Stimulated activated CD4-positive, alpha-beta T cell treated with anti-CD3 and anti-CD28 coated beads, TNF-alpha, amount 100 ng/mL, for 24 hours (primary cell): ENCODE data around the gene LMTK3.

Source experiments
- DNase-seq, 3 experiments: peaks; one replicate each; pipeline ENCODE4 v3.0.0-alpha.2; 2020; ENCODE audit warnings: low read depth in 3 of 3

The LMTK3 gene

GRCh38 chr19:48471836-48472235 is 39.8 kb downstream of the LMTK3 start:
- DNase-seq = no peak

GRCh38 chr19:48470856-48471255 is 40.8 kb downstream of the LMTK3 start:
- no peak for DNase-seq

DNA sequence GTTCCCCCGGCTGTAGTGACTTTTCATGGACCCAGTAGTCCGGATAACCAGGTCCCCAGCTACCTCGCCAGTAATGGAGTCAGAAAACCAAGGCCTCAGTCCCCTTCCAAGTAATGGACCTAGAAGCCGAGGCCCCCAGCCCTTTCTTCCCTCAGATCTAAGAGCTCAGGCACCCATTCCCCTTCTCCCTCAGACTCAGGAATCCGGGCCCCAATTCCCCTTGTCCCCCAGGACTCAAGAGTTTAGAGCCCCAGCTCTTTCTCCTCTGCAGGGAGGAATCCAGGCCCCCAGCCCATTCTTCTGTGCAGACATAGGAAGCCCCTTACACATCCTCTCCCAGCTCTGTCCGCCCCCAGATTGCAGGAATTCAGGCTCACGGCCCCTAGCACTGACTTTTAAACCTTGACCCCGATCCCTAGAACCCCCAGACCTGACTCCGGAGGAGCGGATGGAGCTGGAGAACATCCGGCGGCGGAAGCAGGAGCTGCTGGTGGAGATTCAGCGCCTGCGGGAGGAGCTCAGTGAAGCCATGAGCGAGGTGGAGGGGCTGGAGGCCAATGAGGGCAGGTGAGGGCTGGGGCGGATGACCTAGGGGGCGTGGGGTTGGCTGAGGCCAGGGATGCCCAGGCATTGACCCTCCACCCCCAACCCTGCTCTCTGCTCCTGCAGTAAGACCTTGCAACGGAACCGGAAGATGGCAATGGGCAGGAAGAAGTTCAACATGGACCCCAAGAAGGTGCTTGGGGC is 41.5 kb downstream of the LMTK3 start:
- no peak for DNase-seq

GRCh38 chr19:48469289-48469881 is 42.2 kb downstream of the LMTK3 start, which contains the start of gene CYTH2:
CYTH2 (plus strand) TSS chr19:48469369; CDS start chr19:48469508, 139 bp downstream.
- peak in 1 of 3 experiments; percentile 77 for DNase-seq

- peak; percentile 98 to 99 (median 99) for DNase-seq
Observed at GRCh38 chr19:48468772-48469288, 42.8 kb downstream of the LMTK3 start.

GRCh38 chr19:48466561-48467325 is 44.9 kb downstream of the LMTK3 start:
- DNase-seq = no peak

- DNase-seq = no peak
Observed at GRCh38 chr19:48465215-48465614, 46.4 kb downstream of the LMTK3 start.

- DNase-seq = peak in 1 of 3 experiments; percentile 18
Observed at GRCh38 chr19:48461982-48462655, 49.5 kb downstream of the LMTK3 start.

- no peak for DNase-seq
Observed at GRCh38 chr19:48461651-48461981, 50.0 kb downstream of the LMTK3 start.

DNA sequence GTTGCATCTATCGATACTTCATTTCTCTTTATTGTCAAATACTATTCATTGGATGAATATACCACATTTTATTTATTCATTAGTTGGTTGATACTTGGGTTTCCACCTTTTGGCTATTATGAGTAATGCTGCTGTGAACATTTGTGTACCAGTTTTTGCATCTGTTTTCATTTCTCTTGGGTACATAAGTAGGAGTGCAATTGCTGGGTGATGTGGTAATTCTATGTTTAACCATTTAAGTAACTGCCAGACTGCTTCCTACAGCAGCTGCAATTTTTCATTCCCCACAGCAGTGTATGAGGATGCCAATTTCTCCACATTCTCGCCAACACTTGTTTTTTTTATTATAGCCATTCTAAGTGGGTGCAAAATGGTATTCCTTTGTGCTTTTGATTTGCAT is 53.6 kb downstream of the LMTK3 start:
- DNase-seq = no peak

- DNase-seq = no peak
Observed at GRCh38 chr19:48456864-48457263, 54.8 kb downstream of the LMTK3 start.

DNA sequence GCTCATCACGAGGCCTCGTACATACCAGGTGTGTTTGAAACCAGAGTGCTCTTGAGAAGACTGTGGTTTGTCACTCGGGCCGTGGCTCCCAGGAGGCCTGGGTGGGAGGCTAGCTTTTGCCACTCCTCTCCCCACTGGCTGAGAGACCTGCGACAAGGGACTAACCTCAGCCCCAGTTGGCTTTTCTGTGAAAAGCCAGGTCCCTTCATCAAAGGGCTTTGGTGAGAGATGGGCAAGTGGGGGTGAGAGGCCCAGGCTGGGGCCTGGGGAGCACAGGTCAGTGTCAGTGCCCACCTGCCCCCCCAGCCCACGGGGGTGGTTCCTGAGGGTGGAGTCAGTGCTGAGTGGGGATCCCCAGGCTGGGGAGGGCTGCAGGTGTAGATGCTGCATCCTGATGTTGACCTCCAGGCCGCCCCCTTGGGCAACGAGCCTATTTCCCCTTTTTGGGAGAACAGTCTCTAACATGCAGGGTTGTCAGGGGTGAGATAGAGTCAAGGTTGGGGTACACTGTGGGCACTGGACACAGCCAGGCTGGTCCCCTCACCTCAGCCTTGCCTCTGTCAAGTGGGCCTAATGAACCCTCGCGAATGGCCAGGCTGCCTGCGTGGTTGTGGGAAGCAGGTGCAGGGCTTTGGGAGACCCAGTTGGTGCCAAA is 55.6 kb downstream of the LMTK3 start:
- DNase-seq = no peak

GRCh38 chr19:48455171-48455907 is 56.3 kb downstream of the LMTK3 start, which contains the start of gene KCNJ14:
KCNJ14 (plus strand) TSS chr19:48455574; CDS start chr19:48461725, 6,151 bp downstream.
- no peak for DNase-seq

DNA sequence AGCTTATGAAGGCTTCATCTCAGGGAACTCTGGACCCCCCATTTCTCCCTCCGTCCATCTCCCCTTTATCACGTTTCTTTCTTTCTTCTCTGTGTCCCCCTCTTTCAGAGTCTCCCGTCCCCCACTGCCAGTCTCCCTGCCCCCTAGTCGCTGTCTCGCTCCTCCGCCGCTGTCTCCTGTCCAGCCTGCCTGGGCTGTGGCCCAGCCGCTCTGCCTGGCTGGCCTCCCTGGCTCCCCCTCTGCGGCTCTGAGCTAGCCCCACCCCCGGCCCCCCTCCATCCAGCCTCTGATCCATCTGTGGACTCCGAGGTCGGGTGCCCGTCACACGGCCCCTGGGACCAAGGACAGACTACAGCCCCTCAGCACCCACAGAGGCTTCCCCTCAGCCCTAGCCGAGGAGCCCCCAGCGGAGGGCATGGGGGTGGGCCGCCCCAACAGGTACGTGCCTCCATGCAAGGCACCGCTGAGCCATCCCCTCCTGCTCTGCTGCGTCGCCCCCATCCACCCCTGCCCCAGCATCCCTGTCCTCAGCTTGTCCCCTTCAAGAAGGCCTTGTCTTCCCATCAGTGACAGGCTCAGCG is 57.4 kb downstream of the LMTK3 start:
- no peak for DNase-seq

DNA sequence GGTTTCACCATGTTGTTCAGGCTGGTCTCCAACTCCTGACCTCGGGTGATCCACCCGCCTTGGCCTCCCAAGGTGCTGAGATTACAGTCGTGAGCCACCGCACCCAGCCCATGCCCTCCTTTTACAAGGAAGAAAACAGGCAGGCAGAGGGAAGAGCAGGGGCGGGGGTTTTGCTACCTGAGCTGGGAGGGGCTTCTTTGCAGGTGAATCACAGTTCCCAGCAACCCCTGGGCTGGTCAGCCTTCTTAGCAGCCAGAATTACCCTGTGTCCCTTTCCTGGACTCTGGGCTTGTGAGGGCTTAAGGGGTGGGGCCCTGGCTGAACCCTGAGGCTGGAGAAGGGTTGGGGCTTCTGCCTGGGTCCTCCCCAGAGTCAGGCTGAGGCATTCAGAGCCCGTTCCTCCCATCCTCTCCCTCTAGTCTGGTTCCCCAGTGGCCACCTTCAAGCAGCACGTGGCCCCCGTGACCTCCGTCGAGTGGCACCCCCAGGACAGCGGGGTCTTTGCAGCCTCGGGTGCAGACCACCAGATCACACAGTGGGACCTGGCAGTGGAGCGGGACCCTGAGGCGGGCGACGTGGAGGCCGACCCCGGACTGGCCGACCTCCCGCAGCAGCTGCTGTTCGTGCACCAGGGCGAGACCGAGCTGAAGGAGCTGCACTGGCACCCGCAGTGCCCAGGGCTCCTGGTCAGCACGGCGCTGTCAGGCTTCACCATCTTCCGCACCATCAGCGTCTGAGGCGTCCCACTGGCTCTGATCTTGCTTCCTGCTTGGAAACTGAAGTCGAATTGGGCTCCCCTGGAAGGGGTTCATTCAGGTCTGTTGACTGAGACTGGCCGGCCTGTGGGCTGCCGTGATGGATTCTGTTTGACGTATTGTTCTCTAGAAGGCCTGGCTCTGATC is 59.1 kb downstream of the LMTK3 start:
- no peak for DNase-seq

GRCh38 chr19:48451624-48452023 is 60.0 kb downstream of the LMTK3 start:
- DNase-seq = no peak

DNA sequence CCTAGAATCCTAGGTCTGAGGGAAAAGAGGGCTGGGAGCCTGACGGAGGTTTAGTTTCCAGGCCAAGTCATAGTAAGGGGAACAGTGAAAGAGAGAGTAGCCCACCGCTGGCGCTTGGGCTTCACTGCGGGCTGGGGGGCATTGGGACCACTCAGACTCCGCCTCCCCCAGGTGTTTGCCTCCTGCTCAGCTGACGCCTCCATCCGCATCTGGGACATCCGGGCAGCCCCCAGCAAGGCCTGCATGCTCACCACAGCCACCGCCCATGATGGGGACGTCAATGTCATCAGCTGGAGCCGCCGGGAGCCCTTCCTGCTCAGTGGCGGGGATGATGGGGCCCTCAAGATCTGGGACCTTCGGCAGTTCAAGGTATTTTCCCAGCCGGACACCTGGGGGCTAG is 60.8 kb downstream of the LMTK3 start:
- DNase-seq = no peak

- DNase-seq = no peak
Observed at GRCh38 chr19:48450441-48450840, 61.2 kb downstream of the LMTK3 start.

GRCh38 chr19:48448563-48448962 is 63.1 kb downstream of the LMTK3 start:
- DNase-seq = no peak
